Stromal cell of bone marrow (primary cell): Measurements from ENCODE around the gene HMX3.

Experiments used
- DNase-seq: peaks from one replicate; pipeline ENCODE4 v3.0.0-alpha.2; 2012; ENCODE audit warnings: low read depth

Gene HMX3

DNA sequence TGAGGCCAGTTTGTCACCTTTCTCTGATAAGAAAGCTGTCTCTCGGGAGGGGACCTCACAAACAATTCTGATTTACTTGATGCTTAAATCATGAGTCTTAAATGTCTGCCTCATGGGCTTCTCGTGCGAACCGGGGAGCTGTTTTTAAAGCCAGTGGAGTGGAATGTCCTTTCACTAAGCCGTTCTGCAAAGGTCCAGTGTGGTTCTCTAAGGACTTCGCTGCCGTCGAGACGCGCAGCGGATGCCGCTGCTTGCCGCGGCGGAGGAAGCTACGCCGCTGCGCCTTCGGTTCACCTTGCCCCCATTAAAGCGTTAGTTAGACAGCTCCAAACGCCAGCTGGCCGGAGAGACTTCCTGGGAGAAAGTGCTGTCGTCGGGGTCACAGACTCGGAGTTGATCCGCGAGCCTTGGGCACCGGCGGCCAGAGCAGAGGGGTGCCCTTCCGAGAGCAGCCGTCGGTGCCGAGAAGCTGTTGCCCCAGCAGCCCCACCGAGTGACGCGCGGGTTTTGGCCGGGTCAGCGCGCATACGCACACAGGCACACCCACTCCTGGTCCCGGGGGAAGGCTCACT is 1.3 kb upstream of the HMX3 start:
- no peak for DNase-seq

DNA sequence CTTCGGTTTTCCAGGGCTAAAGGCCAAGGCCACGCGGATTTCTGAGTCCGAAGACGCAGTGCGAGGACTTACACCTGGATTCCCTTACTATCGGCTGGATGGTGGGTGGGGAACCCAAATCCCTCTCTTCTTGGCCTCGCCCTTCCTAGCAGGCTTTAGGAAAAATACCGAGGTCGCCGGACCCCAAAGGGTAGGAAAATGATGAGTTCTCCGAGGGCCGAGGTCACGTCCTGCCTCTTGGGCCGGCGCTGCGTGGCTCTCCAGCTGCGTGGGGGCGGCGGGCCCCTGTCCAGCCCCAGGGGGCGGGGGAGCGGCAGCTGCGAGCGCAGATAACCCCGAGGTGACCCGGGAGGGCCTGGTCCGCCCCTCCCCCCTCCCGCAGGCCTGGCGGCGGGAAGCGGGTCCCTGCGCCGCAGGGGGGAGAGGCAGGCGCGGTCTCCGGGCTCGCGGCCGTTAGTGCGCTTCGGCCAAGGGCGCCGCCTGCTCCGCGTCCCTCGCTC is 805 bp upstream of the HMX3 start:
- DNase-seq, result no peak

DNA sequence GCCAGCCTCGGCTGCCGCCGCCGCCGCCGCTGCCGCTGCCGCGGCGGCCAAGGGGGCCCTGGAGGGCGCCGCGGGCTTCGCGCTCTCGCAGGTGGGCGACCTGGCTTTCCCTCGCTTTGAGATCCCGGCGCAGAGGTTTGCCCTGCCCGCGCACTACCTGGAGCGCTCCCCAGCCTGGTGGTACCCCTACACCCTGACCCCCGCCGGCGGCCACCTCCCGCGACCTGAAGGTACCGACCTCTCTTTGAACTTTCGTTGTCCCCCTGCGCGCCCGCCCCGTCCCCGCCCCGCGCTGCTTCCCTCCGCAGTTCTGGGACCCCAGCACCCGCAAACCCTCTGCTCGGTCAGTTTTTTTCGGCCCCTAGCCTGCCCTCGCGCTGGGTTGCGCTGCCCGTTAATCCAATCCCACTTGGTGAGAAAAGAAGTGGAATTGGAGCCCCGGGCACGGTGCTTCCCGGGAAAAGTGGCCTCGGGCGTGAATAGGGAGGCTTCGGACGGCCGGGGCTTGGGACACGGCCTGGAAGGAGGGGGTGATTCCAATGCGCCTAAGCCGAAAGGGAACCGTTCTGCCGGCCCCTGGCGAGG is 543 bp downstream of the HMX3 start:
- DNase-seq, result no peak

DNA sequence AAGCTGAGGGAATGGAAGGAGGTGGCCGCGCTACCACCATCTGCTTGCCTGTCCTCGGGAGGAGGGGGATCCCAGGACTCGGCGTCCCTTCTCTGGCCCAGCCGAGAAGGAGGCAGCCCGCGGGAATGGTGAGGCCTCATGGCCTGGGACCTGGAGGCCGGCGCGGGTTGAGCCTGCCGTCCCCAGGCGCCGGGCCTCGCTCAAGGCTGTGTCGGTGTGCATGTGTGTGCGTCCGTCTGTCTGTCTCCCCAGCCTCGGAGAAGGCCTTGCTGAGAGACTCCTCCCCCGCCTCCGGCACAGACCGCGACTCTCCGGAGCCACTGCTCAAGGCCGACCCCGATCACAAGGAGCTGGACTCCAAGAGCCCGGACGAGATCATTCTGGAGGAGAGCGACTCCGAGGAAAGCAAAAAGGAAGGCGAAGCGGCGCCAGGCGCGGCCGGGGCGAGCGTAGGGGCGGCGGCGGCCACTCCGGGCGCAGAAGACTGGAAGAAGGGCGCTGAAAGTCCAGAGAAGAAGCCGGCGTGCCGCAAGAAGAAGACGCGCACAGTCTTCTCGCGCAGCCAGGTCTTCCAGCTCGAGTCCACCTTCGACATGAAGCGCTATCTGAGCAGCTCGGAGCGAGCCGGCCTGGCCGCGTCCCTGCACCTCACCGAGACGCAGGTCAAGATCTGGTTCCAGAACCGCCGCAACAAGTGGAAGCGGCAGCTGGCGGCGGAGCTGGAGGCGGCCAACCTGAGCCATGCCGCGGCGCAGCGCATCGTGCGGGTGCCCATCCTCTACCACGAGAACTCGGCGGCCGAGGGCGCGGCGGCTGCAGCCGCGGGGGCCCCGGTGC is 1.3 kb downstream of the HMX3 start:
- no peak for DNase-seq

DNA sequence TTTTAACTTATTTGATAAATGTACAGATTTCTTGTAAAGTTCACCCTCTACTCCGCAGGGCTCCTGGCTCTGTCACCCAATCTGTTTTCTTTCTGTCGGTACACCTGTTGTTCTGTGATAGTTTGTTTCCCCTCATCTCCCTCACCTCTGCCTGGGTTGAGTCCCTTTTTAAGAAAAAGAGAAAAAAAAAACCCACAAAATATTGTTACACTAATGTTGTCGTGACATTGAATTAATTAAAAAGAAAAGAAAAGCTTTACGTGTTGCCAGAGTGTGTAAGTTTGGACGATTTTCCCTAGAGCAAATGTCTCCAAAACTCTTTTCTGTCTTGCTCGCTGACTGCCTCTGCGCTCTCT is 3.4 kb downstream of the HMX3 start:
- no peak for DNase-seq

DNA sequence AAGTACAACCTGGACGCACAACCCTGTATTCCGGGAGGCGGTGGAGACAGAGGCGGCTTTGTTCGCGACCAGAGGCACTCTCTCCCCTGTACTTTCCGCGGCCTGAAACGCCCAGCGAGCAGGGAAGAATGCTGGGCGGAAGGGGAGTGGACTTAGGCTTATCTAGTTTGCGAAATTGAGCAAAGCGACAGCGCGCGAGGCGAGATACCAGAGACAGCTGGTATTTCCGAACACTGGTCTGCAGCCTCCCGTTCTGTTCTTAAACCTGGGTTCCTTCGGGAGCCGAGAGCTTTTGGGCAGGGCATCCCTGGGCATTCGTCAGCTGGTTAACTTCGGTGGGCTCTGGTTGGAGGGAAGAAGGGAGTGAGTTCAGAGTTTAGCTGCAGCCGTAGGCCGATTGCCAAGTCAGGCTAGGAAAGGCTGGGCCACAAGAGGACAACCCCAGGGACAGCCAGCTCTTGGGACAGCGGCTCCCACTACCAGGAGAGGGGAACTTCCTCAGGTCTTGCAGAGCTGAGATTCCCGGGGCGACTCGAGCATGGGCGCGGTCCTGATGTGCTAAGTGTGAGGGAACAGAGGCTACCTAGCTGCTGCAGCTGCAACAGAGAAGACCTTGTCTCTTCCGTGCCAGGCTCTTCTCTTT is 3.9 kb downstream of the HMX3 start:
- no peak for DNase-seq

DNA sequence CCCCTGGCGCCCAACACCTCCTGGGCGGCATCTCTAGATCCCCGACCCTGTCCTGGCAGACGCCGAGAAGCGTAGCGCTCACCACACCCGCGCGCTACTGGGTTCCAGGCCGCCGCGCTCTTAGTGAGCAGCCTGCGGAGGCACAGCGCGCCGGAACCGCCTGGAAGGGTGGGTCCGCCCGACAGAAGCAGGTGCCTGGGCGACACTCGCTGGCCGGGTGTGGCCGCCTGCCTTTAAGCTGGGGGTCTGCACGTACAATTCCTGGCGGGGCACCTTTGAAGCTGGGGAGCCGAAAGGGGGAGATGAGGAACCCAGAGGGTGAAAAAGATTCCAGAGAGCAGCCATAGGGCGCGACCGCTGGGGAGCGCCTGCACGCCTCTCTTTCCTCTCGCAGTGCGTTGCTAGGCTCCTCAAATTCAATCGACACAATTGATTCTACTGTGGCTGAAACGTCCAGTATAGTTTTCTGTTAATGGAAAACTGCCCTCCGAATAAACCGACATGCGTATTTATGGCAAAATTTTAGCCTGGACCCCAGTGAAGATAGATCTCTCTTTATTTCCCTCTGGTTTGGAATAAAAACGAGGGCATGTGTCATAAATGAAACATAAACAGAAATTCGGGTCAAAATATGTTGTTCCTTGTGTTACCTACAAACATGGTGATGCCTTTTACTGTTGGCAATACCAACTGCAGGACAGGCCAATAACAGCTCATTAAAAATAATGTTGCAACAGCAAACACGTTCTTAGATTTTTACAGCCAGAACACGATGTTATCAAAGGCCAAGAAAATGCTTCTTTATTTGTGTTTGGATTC is 4.6 kb downstream of the HMX3 start:
- DNase-seq, result no peak

DNA sequence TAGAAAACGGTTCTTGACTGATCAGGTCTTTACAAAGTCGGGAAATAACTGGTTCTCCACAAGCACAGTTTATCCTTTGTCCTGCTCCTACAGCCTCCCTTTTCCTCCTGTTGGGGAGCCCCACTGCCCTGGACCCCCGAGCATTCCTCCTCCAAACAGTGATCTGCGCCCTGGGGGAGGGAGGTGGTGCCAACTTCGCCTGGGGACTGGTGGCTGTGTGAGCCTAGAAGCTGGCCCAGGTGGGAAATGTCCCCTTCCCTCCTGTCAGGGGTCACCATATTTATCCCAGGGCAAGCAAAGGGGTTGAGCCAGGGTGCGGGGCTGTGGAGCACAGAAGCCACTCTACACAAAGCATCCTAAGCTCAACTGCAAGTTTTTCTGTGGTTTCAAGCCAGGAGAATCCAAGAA is 5.2 kb downstream of the HMX3 start:
- no peak for DNase-seq

DNA sequence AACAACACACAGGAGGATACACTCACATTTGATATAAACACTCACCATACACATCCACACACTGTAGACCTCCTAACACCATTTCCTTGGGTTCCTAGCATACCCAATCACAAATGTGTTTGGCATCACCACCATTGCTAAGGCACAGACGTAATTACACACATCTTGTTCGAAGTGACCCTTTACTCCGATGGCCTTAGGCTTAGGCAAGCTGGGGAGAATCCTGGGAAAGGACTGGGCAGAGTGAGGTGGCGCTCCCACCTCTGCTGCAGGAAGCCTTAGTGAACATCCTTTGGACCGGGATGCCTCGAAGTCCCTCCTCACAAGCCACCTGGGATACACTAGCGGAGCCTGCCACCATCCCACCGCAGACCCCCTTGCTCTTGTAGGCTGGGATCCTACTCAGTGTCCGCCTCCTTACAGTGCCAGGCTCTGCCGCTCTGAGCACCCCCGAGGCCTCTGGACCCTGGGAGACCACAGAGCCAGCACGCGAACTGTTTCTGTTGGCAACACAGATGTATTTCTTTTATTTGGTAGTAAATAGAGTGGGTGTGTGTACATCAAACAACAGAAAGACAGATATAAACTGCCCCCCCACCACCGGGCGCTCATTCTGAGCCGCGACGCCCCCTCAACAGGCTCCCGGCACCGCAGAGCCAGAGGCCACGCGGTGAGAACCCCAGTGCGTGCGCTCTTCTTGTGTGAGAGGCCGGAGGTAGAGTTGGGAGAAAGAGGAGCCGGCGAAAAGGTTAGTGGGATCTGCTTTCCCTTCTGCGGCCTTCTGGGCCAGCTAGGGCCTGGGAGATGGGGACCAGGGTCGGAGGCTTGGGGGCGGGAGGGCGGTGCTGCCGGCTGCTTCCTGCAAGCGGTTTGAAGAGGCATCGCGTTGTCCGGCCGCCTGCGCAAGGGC is 6.3 kb downstream of the HMX3 start:
- no peak for DNase-seq

DNA sequence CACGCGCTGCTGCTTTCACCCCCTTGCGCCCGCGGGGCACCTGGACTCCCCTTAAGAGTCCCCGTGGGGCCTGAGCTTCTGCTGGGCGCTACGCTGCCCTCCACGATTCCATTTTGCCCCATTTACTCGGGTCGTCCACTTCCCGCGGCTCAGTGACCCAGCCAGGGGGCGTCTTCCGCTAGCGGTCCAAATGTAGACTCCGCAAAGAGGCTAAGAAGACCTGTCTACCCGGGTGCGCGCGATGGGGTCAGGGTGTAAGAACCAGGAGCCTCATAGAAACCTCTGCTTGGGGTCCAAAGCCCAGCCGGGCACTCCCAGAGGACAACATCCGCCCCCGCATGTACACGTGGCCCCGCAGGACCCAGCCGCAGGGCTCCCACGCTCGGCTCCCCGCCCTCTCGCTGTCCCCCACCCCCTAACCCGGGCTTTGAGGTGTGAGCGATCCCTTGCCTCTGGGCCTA is 7.0 kb downstream of the HMX3 start:
- no peak for DNase-seq

DNA sequence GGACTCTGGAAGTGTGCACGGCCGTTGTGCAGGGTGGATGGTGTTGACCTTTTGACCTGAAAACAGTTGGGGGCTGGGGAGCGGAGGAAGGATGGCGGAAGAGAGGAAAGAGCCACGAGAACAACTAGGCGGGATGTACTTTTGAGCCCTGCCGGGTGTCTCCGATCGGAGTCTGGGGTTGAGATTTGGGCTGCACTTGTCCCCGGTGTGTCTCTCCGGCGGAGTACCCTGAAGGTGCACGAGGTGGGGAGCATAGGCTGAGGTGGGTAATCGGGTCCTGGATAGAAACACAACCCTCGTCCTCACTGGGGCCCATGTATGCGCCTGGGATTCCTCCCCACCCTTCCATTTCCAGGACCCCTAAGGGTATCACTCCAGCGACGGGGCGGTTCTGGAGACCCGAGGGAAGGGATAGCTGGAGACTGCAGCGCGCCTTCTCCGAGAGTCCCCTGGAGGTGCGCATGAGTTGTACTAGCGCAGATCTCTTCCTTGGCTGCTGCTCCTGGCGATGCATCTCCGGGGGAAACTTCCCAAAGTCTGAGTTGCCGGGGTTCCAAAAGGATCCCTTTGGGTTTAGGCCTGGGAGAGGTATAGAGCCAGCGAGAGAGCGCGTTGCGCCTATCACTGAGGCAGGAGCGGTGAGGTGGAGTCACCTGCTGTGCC is 7.5 kb downstream of the HMX3 start:
- DNase-seq, result no peak

DNA sequence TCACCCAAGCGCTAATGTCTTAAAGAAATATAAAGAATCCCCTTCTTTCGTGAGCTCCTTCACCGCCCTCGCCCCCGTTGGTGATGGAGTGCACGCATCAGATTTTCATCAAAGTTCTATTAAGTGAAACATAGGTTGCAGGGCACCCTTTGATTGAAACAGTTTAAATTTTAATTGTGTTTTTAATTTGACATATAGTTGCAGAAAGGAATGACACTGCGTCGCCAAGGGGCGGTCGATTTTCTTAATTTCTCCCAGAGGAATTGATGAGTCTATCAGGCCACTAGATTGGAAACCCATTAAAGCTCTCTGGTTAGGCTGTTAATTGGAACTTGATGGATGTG is 8.0 kb downstream of the HMX3 start:
- no peak for DNase-seq

DNA sequence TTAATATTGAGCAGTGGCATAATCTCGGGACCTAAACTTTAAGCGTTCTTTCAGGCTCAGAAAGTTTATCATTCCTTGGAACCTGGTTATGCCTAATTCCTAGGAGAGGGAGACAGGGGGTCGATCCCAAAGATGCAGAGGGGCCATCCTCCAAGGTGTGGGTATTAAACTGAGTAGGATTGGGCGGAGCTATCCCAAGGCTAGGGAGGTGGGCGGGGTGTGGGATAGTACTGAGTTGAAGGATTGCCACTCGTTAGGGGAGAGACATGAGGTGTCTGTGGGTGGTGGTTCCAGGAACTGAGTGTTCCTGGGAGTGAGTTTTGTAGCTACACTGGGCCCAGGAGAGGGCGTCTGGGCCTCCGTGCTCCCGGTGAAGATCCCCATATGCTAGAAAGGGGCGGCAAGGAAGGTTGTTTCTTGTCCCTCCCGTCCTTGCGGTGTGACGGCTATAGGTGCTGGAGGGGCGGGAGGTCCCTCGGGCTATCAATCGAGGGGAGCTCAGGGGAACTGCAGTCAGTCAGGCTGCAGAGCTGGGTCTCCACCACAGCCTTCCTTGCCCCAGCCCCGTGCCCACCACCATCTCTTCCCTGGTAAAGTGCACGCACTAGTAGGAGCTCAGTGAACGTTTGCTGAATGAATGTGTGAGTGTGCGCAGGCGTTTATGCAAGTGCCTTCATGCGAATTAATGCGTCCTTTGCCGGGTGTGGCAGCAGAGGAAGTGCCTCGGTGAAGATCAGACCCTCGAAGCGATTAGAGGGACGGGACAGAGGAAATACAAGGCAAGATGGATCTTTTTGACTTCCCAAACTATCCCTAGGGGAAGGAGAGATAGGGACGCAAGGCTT is 9.1 kb downstream of the HMX3 start:
- no peak for DNase-seq

DNA sequence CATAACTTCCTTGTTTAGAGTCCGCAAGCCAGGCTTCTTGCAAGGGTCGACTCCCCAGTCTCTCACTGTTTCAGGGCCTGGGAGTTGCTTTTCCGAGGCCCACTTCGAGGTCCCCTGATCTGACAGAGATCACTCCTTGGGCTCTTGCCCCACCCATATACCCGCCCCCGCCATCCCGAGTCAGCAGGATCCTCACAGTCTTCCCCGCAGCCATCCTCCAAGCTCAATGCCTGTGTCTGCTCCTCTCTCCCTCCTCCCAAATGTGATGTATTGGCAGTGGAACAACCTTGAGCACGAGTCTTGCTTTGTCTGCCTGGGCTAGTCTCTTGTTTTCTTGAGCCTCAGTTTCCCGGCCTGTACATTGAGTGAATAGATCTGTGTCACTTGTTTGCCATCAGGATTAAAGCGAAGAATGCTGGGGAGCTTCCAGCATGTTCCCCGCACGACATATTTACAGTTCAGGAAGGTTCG is 9.8 kb downstream of the HMX3 start:
- DNase-seq, result no peak

DNA sequence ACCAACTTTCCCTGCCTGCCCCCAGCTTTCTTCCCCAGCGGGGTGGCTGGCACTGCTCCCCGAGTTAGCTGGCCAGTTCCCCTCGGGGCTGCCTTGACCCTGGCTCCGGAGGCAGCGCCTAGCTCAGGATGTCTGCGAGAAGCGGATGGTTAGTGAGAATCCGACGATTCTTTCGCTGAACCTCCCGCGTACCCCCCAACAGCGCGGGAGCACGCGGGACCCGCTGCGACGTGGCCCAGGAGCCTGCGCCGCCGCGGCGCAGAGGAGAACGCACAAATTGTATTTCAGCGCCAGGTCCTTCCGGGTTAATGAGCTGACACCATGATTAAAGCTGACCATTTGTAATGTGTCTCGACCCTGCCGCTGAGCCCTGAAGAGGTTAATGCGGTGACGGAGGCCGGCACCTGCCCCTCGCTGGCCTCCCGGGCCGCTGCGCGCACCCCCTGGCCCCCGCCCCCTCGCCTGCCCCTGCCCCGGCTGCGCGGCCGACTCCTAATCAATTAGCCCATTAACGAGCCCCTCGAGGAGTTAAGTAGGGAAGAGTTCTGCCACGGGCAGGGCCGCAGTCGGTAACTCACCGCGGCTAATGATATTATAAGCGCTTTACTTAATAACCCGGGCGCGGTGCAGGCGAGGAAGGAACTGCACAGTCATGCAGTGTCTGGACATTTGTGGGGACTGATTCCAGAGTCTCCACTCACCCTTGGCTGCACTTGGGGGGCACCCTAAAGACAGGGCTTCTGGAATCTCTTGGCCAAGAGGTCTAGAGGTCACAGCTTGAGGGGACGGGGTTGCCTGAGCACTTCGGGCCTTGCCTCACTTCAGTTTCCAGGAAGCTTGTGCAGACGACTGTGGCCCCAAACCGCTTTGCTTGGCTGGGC is 10.5 kb downstream of the HMX3 start:
- no peak for DNase-seq

DNA sequence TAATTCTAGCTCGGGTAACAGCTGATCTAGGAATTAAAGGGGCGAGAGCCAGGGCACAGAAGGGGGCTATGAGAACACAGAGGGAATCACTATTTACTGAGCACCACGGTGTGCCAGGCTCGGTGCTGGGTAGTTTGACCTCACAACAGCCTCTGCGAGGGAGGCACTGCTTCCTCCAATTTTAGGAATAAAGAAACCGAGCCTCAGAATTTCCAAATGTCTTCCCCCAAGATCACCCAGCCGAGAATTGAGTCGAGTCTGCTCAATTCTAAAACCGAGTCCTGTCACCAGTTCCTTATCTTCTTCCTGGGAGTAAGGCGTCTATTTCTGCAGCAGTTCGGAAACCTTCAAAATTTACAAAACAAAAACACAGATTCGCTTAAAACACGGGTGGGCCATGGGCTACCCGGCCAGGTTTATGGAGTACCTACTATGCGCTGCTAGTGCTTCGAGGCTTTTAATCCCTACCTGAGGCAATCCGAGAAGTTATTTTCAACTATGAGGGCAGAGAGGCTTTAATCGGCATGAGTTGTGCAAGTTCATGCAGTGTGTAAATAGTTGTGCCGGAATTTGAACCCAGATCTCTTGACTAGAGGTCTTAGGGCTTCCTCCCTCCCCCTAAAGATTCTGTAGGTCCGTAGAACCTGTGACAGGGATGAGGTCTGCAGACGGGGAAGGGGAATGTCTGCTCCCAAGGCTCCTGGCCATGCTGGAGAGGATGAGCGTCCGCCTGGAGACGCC is 11.3 kb downstream of the HMX3 start:
- no peak for DNase-seq

DNA sequence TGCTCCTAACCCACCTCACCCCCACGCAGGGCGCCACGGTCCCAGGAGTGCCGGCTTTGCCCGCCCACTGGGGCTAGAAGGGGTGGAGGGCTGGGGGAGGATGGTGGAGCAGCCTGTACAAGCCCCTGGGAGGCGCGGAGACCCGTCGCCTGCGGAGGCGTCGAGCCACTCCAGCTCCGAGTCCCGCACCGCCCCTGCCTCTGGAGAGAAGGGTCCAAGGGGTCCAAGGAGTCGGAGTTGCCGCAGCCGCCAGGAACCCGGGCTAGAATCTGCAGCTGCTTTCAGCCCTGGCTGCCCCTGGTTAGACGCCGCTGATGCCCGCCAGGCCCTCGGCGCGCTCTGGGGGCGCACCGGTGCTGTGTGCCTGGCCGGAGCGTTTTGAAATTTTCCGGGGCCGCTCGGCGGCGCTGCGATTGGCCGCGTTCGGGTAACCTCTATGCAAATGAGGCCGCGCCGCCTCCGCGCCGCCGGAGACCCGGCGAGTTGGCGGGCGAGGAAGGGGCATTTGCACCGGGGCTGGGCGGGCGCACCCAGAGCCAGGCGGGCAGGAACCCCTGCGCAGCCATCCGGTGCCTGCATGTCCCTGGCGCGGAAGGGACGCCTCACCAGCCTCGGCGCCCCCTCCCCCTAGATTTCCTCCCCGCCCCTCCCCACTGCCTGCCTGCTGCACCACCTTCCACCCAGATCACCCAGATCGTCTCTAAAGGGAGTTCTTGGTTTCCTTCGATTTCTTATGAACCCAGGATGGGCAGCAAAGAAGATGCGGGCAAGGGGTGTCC is 12.1 kb downstream of the HMX3 start, which contains the start of gene HMX2:
HMX2 (plus strand) TSS at position 502 of the 779 bp plus-strand sequence; CDS start at position 745, 243 bp downstream.
- DNase-seq, result no peak
